Loucy (cell line): ENCODE results near the gene FGG.

Source experiments
- H2AFZ ChIP-seq: fragments of 200-600 bp; sonication (generic); 2 replicates; pipeline ENCODE4 v1.6.0; 2016; ENCODE audit warnings: antibody characterized with exemption, mild to moderate bottlenecking, low read length, moderate library complexity
- H3F3A ChIP-seq: fragments of 200-600 bp; 2 replicates; pipeline ENCODE4 v1.6.0; 2016; ENCODE audit warnings: antibody characterized with exemption, low read depth, mild to moderate bottlenecking
- H3K27me3 ChIP-seq: fragments of 200-600 bp; sonication (generic); 2 replicates; pipeline ENCODE4 v1.6.1; 2014; ENCODE audit warnings: low read length, mild to moderate bottlenecking; ENCODE audit not compliant: insufficient read depth, poor library complexity, severe bottlenecking
- H3K36me3 ChIP-seq: fragments of 200-600 bp; sonication (generic); 2 replicates; pipeline ENCODE4 v1.6.1; 2016; ENCODE audit warnings: low read length; ENCODE audit not compliant: insufficient read depth
- H3K4me1 ChIP-seq: fragments of 200-600 bp; sonication (generic); 2 replicates; pipeline ENCODE4 v1.5.1; 2014; ENCODE audit warnings: low read length, mild to moderate bottlenecking; ENCODE audit not compliant: insufficient read depth, poor library complexity, severe bottlenecking
- H3K4me2 ChIP-seq: fragments of 200-600 bp; sonication (generic); 2 replicates; pipeline ENCODE4 v1.6.0; 2014; ENCODE audit warnings: antibody characterized with exemption, low read length, low read depth, mild to moderate bottlenecking; ENCODE audit not compliant: poor library complexity, severe bottlenecking
- H3K4me3 ChIP-seq: fragments of 200-600 bp; sonication (generic); 2 replicates; pipeline ENCODE4 v1.5.1; 2014; ENCODE audit warnings: low read length, mild to moderate bottlenecking, mixed read lengths; ENCODE audit not compliant: poor library complexity, severe bottlenecking
- H3K79me2 ChIP-seq: fragments of 200-600 bp; sonication (generic); 2 replicates; pipeline ENCODE4 v1.6.1; 2014; ENCODE audit warnings: low read length; ENCODE audit not compliant: insufficient read depth
- H3K9ac ChIP-seq: fragments of 200-600 bp; sonication (generic); 2 replicates; pipeline ENCODE4 v1.6.0; 2014; ENCODE audit warnings: mild to moderate bottlenecking, low read depth, low read length, moderate library complexity; ENCODE audit not compliant: poor library complexity, severe bottlenecking
- H3K9me2 ChIP-seq: fragments of 200-600 bp; sonication (generic); replicated peaks from 2 replicates; pipeline ENCODE4 v1.6.1; 2016; ENCODE audit warnings: low read depth, low read length, mixed read lengths
- H3K9me3 ChIP-seq: fragments of 200-600 bp; sonication (generic); 2 replicates; pipeline ENCODE4 v1.6.1; 2014; ENCODE audit warnings: mild to moderate bottlenecking, antibody characterized with exemption, low read length, low read depth; ENCODE audit not compliant: insufficient read depth
- H4K20me1 ChIP-seq: fragments of 200-600 bp; sonication (generic); 2 replicates; pipeline ENCODE4 v1.6.0; 2014; ENCODE audit warnings: antibody characterized with exemption, low read length, mild to moderate bottlenecking; ENCODE audit not compliant: insufficient read depth, poor library complexity, severe bottlenecking
- CTCF ChIP-seq: fragments of 200-600 bp; sonication (generic); conservative IDR thresholded peaks from 2 replicates; pipeline ENCODE4 v1.5.1; 2014; ENCODE audit warnings: mild to moderate bottlenecking, antibody characterized with exemption, low read length
- EZH2phosphoT487 ChIP-seq: fragments of 200-600 bp; IDR thresholded peaks from 2 replicates; pipeline ENCODE4 v1.6.1; 2018; ENCODE audit warnings: antibody characterized with exemption, mild to moderate bottlenecking, moderate library complexity, borderline replicate concordance

FGG gene

GRCh38 chr4:154566639-154567204 lies 45.7 kb downstream of the FGG start:
- Histone ChIP-seq H3K9me2 (no peaks in the 10 kb centered on the region), H2AFZ (no peak overlapping the region), H3K36me3 (no peaks in the 10 kb centered on the region), H3K27me3 (no peaks in the 10 kb centered on the region), H3K9me3 (no peaks in the 10 kb centered on the region), H3K79me2 (no peaks in the 10 kb centered on the region), H3F3A (no peaks in the 10 kb centered on the region), H3K4me3 (no peak overlapping the region), H3K4me2 (no peak overlapping the region), H3K9ac (no peak overlapping the region), H3K4me1 (no peaks in the 10 kb centered on the region), H4K20me1 (no peaks in the 10 kb centered on the region)
- no peak for TF ChIP-seq EZH2phosphoT487
- TF ChIP-seq CTCF = no peak

- no peaks in the 10 kb centered on the region for H3F3A ChIP-seq
- no peaks in the 10 kb centered on the region for H3K27me3 ChIP-seq
- H3K9me2 ChIP-seq = no peaks in the 10 kb centered on the region
- no peak overlapping the region for H2AFZ ChIP-seq
- H3K4me2 ChIP-seq = no peak overlapping the region
- H4K20me1 ChIP-seq = no peaks in the 10 kb centered on the region
- H3K36me3 ChIP-seq = no peaks in the 10 kb centered on the region
- no peak overlapping the region for H3K9ac ChIP-seq
- no peak overlapping the region for H3K4me3 ChIP-seq
- no peak for TF ChIP-seq EZH2phosphoT487
- no peak for TF ChIP-seq CTCF
- H3K9me3 ChIP-seq = no peaks in the 10 kb centered on the region
- no peaks in the 10 kb centered on the region for H3K4me1 ChIP-seq
- H3K79me2 ChIP-seq = no peaks in the 10 kb centered on the region
Measured at GRCh38 chr4:154565704-154566103, 46.8 kb downstream of the FGG start.

GRCh38 chr4:154564311-154564710 lies 48.1 kb downstream of the FGG start:
- Histone ChIP-seq H3K4me2 (no peak overlapping the region), H3K36me3 (no peaks in the 10 kb centered on the region)

More at GRCh38 chr4:154564311-154564710, 48.1 kb downstream of the FGG start:
- no peak for TF ChIP-seq EZH2phosphoT487
- no peak for TF ChIP-seq CTCF
- Histone ChIP-seq H3K9me2 (no peaks in the 10 kb centered on the region), H4K20me1 (no peaks in the 10 kb centered on the region), H3K9me3 (no peaks in the 10 kb centered on the region), H3K79me2 (no peaks in the 10 kb centered on the region), H3K4me1 (no peaks in the 10 kb centered on the region), H3K27me3 (no peaks in the 10 kb centered on the region), H3F3A (no peaks in the 10 kb centered on the region), H2AFZ (no peak overlapping the region), H3K9ac (no peak overlapping the region), H3K4me3 (no peak overlapping the region)
